ENCODE data around the gene RUSF1. TPM values are rescaled to one million over a fixed set of nuclear protein-coding genes. Genes with fewer than 3 reads are reported as not detected.

RUSF1 gene
- total RNA-seq, 1 experiment from 2014 or later, result 30.5 TPM

DNA sequence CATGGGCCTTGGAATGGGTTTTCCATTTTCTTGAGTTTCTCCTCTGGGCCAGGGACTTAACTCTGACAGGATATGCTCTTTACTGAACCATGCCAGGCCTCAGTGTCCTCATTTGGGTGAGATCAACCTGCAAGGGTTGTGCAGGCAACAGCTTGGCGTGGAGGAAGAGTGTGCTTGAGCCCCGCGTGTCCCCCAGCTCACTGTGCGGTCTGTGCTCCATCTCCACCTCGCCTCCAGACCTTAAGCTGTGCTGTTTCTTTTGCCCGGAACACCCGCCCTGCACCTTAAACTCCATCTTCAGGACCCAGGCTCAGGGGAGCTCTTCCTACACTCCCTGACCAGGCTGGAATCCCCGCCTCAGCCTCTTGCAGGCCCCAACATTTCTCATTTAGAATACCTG is 9.7 kb downstream of the RUSF1 start:
- Histone ChIP-seq H3K9ac (ENCODE audit: low read length) (no peak overlapping the region), H3K79me2 (ENCODE audit: low read length) (no peaks in the 10 kb centered on the region), H3K4me1 (ENCODE audit: low read length) (no peaks in the 10 kb centered on the region), H3K9me2 (replicated peaks; ENCODE audit: insufficient read depth, low read length) (no peaks in the 10 kb centered on the region), H2AFZ (ENCODE audit: low read length) (no peak overlapping the region), H3K9me3 (ENCODE audit: low read length) (no peaks in the 10 kb centered on the region), H3K27me3 (ENCODE audit: low read length) (no peaks in the 10 kb centered on the region), H3K4me3 (ENCODE audit: low read length) (no peak overlapping the region), H4K20me1 (ENCODE audit: insufficient read depth, low read depth, low read length) (no peaks in the 10 kb centered on the region), H3K36me3 (ENCODE audit: insufficient read depth, low read length) (peaks cover 7% of the 10 kb centered on the region; the same call in 1 of the 2 replicates), H3K27ac (ENCODE audit: low read length) (no peak overlapping the region), H3K4me2 (ENCODE audit: low read depth, low read length, poor library complexity, severe bottlenecking) (no peak overlapping the region)
- no peak for DNase-seq

DNA sequence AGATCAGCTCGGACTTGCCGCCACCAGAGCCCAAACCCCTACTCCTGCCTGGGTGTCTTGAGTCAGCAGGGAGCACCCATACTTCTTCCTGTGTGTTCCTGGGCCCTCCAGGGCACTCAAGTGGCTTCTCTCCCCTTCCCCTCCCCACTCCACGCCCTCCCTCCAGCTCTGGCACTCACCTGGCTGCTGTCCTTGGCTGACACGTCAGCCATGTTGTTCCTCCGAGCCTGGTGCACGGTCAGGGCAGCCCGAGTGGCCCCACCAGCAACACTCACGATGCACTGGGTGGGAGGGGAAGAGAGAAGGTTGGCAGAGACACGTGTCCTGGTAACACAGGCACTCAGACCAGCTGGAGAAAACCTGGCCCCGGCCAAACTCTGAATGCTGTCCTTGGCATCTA is 11.5 kb downstream of the RUSF1 start:
- Histone ChIP-seq H3K4me1 (ENCODE audit: low read length) (no peaks in the 10 kb centered on the region), H3K27me3 (ENCODE audit: low read length) (no peaks in the 10 kb centered on the region), H3K9ac (ENCODE audit: low read length) (no peak overlapping the region), H3K27ac (ENCODE audit: low read length) (no peak overlapping the region), H3K4me3 (ENCODE audit: low read length) (no peak overlapping the region), H3K9me2 (replicated peaks; ENCODE audit: insufficient read depth, low read length) (no peaks in the 10 kb centered on the region), H3K79me2 (ENCODE audit: low read length) (no peaks in the 10 kb centered on the region), H4K20me1 (ENCODE audit: insufficient read depth, low read depth, low read length) (no peaks in the 10 kb centered on the region), H3K9me3 (ENCODE audit: low read length) (no peaks in the 10 kb centered on the region), H2AFZ (ENCODE audit: low read length) (no peak overlapping the region), H3K4me2 (ENCODE audit: low read depth, low read length, poor library complexity, severe bottlenecking) (no peak overlapping the region), H3K36me3 (ENCODE audit: insufficient read depth, low read length) (peaks cover 7% of the 10 kb centered on the region)
- DNase-seq, result no peak

DNA sequence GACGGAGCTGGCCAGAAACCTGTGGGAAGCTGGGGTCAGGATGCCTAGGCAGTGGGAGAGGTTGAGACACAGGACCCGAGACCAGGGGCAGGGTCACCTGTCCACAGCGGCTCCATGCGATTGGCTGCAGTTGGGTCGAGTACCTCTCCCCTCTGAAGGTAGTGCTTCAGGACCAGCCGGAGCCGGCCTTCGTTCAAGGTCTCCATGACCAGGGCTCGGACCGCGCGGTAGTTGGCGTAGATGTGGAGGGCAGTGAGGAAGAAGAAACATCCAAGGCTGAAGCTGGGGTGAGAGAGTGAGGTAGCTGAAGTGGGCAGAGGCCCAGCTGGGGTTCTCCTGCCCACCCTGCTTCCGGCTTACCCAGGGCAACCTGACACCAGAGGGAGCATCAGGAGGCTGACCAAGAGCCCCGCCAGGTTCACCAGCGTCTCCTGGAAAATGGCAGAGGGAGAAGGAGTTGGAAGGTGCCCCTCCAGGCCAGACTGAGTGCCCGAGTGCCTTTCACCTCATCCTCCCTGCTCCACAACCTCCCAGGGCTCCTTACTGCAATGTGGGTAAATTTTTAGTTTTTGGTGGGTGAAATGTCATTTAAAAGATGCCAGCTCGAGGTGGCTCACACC is 14.6 kb downstream of the RUSF1 start:
- H3K4me3 ChIP-seq (ENCODE audit: low read length), result no peak overlapping the region
- H3K36me3 ChIP-seq (ENCODE audit: insufficient read depth, low read length), result no peaks in the 10 kb centered on the region; the same call in 1 of the 2 replicates
- DNase-seq, result no peak
- no peaks in the 10 kb centered on the region for H3K9me3 ChIP-seq (ENCODE audit: low read length)
- H3K4me2 ChIP-seq (ENCODE audit: low read depth, low read length, poor library complexity, severe bottlenecking), result no peak overlapping the region
- no peak overlapping the region for H3K27ac ChIP-seq (ENCODE audit: low read length)
- H4K20me1 ChIP-seq (ENCODE audit: insufficient read depth, low read depth, low read length), result no peaks in the 10 kb centered on the region
- no peaks in the 10 kb centered on the region for H3K27me3 ChIP-seq (ENCODE audit: low read length)
- no peak overlapping the region for H2AFZ ChIP-seq (ENCODE audit: low read length)
- no peak overlapping the region for H3K9ac ChIP-seq (ENCODE audit: low read length)
- no peaks in the 10 kb centered on the region for H3K4me1 ChIP-seq (ENCODE audit: low read length)
- H3K9me2 ChIP-seq (replicated peaks; ENCODE audit: insufficient read depth, low read length), result no peaks in the 10 kb centered on the region
- H3K79me2 ChIP-seq (ENCODE audit: low read length), result no peaks in the 10 kb centered on the region

DNA sequence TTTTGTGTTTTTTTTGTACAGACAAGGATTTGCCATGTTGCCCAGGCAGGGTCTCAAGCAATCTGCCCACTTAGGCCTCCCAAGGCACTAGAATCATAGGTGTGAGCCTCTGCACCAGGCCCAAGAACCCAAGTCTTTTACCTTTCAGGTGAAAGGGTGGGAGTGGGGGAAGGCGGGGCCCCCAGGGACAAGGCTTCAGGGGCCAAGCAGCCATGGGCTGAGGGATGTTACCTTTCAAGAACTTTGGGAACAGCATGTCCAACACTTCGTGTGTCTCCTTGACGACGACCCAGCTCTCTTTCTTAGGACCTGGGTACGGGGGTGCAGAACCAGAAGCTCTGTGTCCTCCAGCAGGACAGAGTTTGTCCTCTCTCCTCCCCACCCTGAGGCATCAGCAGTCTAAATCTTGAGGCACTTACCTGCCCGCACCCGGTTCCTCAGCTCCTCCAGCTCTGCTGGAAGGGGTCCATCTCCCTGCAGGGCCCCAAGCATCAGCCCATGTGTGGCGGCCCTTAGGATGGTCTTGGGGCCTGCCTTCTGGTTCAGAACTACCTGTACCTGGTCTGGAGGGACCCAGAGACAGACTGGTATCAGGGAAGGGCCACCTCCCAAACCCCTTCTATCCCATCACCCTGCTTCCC is 16.3 kb downstream of the RUSF1 start:
- no peaks in the 10 kb centered on the region; the same call in 1 of the 2 replicates for H3K36me3 ChIP-seq (ENCODE audit: insufficient read depth, low read length)
- no peak overlapping the region for H2AFZ ChIP-seq (ENCODE audit: low read length)
- H3K4me2 ChIP-seq (ENCODE audit: low read depth, low read length, poor library complexity, severe bottlenecking), result no peak overlapping the region
- no peaks in the 10 kb centered on the region for H3K27me3 ChIP-seq (ENCODE audit: low read length)
- DNase-seq, result no peak
- no peaks in the 10 kb centered on the region for H3K4me1 ChIP-seq (ENCODE audit: low read length)
- no peaks in the 10 kb centered on the region for H3K9me2 ChIP-seq (replicated peaks; ENCODE audit: insufficient read depth, low read length)
- H3K9ac ChIP-seq (ENCODE audit: low read length), result no peak overlapping the region
- H3K79me2 ChIP-seq (ENCODE audit: low read length), result no peaks in the 10 kb centered on the region
- H3K27ac ChIP-seq (ENCODE audit: low read length), result no peak overlapping the region
- no peaks in the 10 kb centered on the region for H3K9me3 ChIP-seq (ENCODE audit: low read length)
- no peak overlapping the region for H3K4me3 ChIP-seq (ENCODE audit: low read length)
- H4K20me1 ChIP-seq (ENCODE audit: insufficient read depth, low read depth, low read length), result no peaks in the 10 kb centered on the region

DNA sequence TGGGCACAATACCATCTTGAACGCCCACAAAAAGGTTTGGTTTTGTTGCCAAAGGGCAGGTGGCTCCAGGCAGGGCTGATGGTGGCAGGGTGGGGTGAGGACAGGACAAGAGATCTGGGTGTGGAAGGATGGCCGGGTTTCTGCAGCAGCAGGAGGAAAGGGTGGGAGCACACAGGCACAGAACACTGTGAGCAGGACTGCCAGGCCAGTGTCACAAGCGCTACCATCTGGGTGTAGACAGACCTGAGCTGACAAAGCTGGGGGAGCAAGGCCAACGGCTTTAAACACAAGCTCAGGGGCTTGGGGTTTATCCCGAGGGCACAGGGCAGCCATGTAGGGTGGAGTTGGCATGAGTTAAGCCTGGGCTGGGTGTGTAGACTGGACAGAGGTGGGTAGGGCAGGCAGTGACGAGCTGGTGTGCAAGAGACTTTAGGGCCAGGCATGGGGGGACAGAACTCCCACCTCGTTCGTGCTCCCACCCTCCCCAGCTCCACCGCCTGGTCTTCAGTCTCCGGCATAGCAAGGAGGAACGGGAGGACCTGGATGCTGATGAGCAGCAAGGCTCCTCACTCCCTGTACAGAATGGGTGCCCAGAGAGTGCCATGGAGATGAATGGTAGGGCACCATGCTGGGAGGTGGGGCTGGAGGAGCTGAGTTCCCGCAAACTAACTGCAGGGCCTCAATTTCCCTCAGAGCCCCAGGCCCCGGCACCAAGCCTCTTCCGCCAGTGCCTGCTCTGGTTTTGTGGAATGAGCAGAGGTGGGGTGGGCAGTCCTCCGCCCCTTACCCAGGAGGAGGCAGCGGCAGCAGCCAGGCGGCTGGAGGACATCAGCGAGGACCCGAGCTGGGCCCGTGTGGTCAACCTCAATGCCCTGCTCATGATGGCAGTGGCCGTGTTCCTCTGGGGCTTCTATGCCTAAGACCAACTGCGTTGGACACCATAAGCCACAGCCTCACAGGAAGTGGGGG is 18.3 kb downstream of the RUSF1 start:
- H3K79me2 ChIP-seq (ENCODE audit: low read length), result no peaks in the 10 kb centered on the region
- H3K27ac ChIP-seq (ENCODE audit: low read length), result no peak overlapping the region

GRCh38 chr16:31489298-31489564 is 19.0 kb downstream of the RUSF1 start:
- Histone ChIP-seq H2AFZ (ENCODE audit: low read length) (no peak overlapping the region), H4K20me1 (ENCODE audit: insufficient read depth, low read depth, low read length) (no peaks in the 10 kb centered on the region), H3K27ac (ENCODE audit: low read length) (no peak overlapping the region), H3K4me2 (ENCODE audit: low read depth, low read length, poor library complexity, severe bottlenecking) (no peak overlapping the region), H3K9me2 (replicated peaks; ENCODE audit: insufficient read depth, low read length) (no peaks in the 10 kb centered on the region), H3K36me3 (ENCODE audit: insufficient read depth, low read length) (no peaks in the 10 kb centered on the region; the same call in 1 of the 2 replicates), H3K4me3 (ENCODE audit: low read length) (no peak overlapping the region), H3K9me3 (ENCODE audit: low read length) (no peaks in the 10 kb centered on the region), H3K9ac (ENCODE audit: low read length) (no peak overlapping the region), H3K27me3 (ENCODE audit: low read length) (no peaks in the 10 kb centered on the region), H3K4me1 (ENCODE audit: low read length) (no peaks in the 10 kb centered on the region), H3K79me2 (ENCODE audit: low read length) (no peaks in the 10 kb centered on the region)
- no peak for DNase-seq

More for the DNA sequence above, 18.3 kb downstream of the RUSF1 start:
- no peak overlapping the region for H2AFZ ChIP-seq (ENCODE audit: low read length)
- no peaks in the 10 kb centered on the region for H3K27me3 ChIP-seq (ENCODE audit: low read length)
- H3K9ac ChIP-seq (ENCODE audit: low read length), result no peak overlapping the region
- no peaks in the 10 kb centered on the region for H3K9me2 ChIP-seq (replicated peaks; ENCODE audit: insufficient read depth, low read length)
- H3K4me1 ChIP-seq (ENCODE audit: low read length), result no peaks in the 10 kb centered on the region
- H3K9me3 ChIP-seq (ENCODE audit: low read length), result no peaks in the 10 kb centered on the region
- no peak overlapping the region for H3K4me2 ChIP-seq (ENCODE audit: low read depth, low read length, poor library complexity, severe bottlenecking)
- H3K4me3 ChIP-seq (ENCODE audit: low read length), result no peak overlapping the region
- DNase-seq, result no peak
- H4K20me1 ChIP-seq (ENCODE audit: insufficient read depth, low read depth, low read length), result no peaks in the 10 kb centered on the region
- H3K36me3 ChIP-seq (ENCODE audit: insufficient read depth, low read length), result no peaks in the 10 kb centered on the region; the same call in 1 of the 2 replicates

DNA sequence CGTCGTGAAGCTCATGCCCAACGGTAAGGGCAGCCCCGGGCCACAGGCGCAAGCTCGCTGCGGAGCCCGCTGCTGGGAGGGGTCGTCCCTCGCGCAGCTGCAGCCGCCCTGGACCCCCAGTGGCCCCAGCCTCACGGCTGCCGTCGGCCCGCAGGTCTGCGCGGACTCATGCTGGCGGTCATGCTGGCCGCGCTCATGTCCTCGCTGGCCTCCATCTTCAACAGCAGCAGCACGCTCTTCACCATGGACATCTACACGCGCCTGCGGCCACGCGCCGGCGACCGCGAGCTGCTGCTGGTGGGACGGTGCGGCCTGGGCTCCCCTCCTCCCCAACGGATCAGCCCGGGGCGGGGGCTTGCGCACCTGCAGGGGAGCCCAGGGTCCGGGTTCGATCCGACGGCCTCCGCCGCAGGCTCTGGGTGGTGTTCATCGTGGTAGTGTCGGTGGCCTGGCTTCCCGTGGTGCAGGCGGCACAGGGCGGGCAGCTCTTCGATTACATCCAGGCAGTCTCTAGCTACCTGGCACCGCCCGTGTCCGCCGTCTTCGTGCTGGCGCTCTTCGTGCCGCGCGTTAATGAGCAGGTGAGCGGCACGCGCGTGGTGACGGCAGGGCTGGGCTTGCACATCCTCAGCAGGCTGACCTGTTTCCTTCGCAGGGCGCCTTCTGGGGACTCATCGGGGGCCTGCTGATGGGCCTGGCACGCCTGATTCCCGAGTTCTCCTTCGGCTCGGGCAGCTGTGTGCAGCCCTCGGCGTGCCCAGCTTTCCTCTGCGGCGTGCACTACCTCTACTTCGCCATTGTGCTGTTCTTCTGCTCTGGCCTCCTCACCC is 19.5 kb downstream of the RUSF1 start:
- no peak for DNase-seq
- no peak overlapping the region for H3K9ac ChIP-seq (ENCODE audit: low read length)
- H3K36me3 ChIP-seq (ENCODE audit: insufficient read depth, low read length), result no peaks in the 10 kb centered on the region; the same call in 1 of the 2 replicates
- no peaks in the 10 kb centered on the region for H3K4me1 ChIP-seq (ENCODE audit: low read length)
- H2AFZ ChIP-seq (ENCODE audit: low read length), result no peak overlapping the region
- H3K27me3 ChIP-seq (ENCODE audit: low read length), result no peaks in the 10 kb centered on the region
- no peaks in the 10 kb centered on the region for H3K9me2 ChIP-seq (replicated peaks; ENCODE audit: insufficient read depth, low read length)
- no peaks in the 10 kb centered on the region for H3K79me2 ChIP-seq (ENCODE audit: low read length)
- H4K20me1 ChIP-seq (ENCODE audit: insufficient read depth, low read depth, low read length), result no peaks in the 10 kb centered on the region
- H3K4me2 ChIP-seq (ENCODE audit: low read depth, low read length, poor library complexity, severe bottlenecking), result no peak overlapping the region
- no peaks in the 10 kb centered on the region for H3K9me3 ChIP-seq (ENCODE audit: low read length)
- H3K4me3 ChIP-seq (ENCODE audit: low read length), result no peak overlapping the region
- no peak overlapping the region for H3K27ac ChIP-seq (ENCODE audit: low read length)

Data from Karpas-422 (cell line).